Upper lobe of left lung (tissue), 6 donors: Measurements from ENCODE around the gene SYNJ2. TPM values are rescaled to one million over a fixed set of nuclear protein-coding genes. Genes with fewer than 3 reads are reported as not detected.

Source experiments
- ATAC-seq, 2 donors: fragments of 200-7000 bp; cut with Tn5 transposase; one replicate each; pipeline ENCODE4 v1.9.1; 2022; ENCODE audit warnings: mild to moderate bottlenecking in 2 of 2, moderate library complexity in 2 of 2; ENCODE audit not compliant: low FRiP score in 2 of 2
- DNase-seq, 2 donors: peaks; one replicate each; pipeline ENCODE4 v3.0.0-alpha.2; 2019 to 2020
- H3K27ac ChIP-seq, 4 donors: fragments of 200-600 bp; sonication (generic); one replicate each; pipeline ENCODE4 v1.5.1; 2016 to 2019
- H3K27me3 ChIP-seq, 4 donors: fragments of 200-600 bp; sonication (generic); one replicate each; pipeline ENCODE4 v1.5.1; 2017 to 2019
- H3K36me3 ChIP-seq, 4 donors: fragments of 200-600 bp; sonication (generic); one replicate each; pipeline ENCODE4 v1.5.1; 2016 to 2019
- H3K4me1 ChIP-seq, 4 donors: fragments of 200-600 bp; sonication (generic); one replicate each; pipeline ENCODE4 v1.5.1; 2018 to 2019
- H3K4me3 ChIP-seq, 4 donors: fragments of 200-600 bp; sonication (generic); one replicate each; pipeline ENCODE4 v1.5.1; 2017 to 2019; ENCODE audit warnings: mild to moderate bottlenecking in 2 of 4, moderate library complexity in 1 of 4
- H3K9me3 ChIP-seq, 4 donors: fragments of 200-600 bp; sonication (generic); one replicate each; pipeline ENCODE4 v1.5.1; 2018 to 2019
- CTCF ChIP-seq, 6 experiments: fragments of 450-650 bp in 4 of 6; fragments of 200-600 bp in 2 of 6; sonication (generic) in 2 of 6; IDR thresholded peaks; one replicate each; pipeline ENCODE4 v1.5.1; 2016 to 2019; ENCODE audit warnings: antibody characterized with exemption in 6 of 6
- EP300 ChIP-seq, 4 donors: sonication (generic); formaldehyde crosslinking; IDR thresholded peaks; one replicate each; pipeline ENCODE4 v1.5.1; 2017; ENCODE audit warnings: antibody characterized with exemption in 4 of 4, control low read depth in 2 of 4
- POLR2A ChIP-seq, 4 donors: fragments of 450-650 bp; IDR thresholded peaks; one replicate each; pipeline ENCODE4 v1.5.1; 2016 to 2017; ENCODE audit warnings: antibody characterized with exemption in 4 of 4, mild to moderate bottlenecking in 2 of 4
- POLR2AphosphoS5 ChIP-seq, 2 donors: sonication (generic); formaldehyde crosslinking; IDR thresholded peaks; one replicate each; pipeline ENCODE4 v1.5.1; 2017; ENCODE audit warnings: antibody characterized with exemption in 2 of 2
- WGBS, 2 donors: methylation state at CpG; one replicate each; pipeline ENCODE4 v1.1.5; 2017 to 2018; 5-methylcytosine and 5-hydroxymethylcytosine counted together
- total RNA-seq, 6 donors: library from RNA; depleted of rRNA in 4 of 6; stranded (reverse); fragments of >200 nt in 4 of 6; gene quantifications; one replicate each; pipeline versions ENCODE4 v1.1.0 to v1.2.1, GENCODE V29; 2016 to 2021
- donor health status: DM: no; HTN: no; CAD: no; lungs with moderate emphysema.
- donor health status: DM: no; HTN: yes; CAD: no; lungs with severe emphysema.

The SYNJ2 gene
- total RNA-seq, 6 donors from 2014 or later, result 3.0 to 7.7 (median 4.2) TPM

GRCh38 chr6:158121335-158121734 lies 139.7 kb downstream of the SYNJ2 start:
- H3K36me3 ChIP-seq, result peaks cover 0 to 36% (median 7%) of the 10 kb centered on the region in 4 donors
- no peak for TF ChIP-seq CTCF (IDR thresholded peaks at IDR 0.05)
- no peak for TF ChIP-seq POLR2AphosphoS5 (IDR thresholded peaks at IDR 0.05)
- TF ChIP-seq EP300 (IDR thresholded peaks at IDR 0.05), result no peak
- TF ChIP-seq POLR2A (IDR thresholded peaks at IDR 0.05), result no peak

GRCh38 chr6:158122048-158122447 lies 140.4 kb downstream of the SYNJ2 start:
- Histone ChIP-seq H3K4me3 (no peak overlapping the region), H3K9me3 (no peaks in the 10 kb centered on the region), H3K27me3 (no peaks in the 10 kb centered on the region), H3K4me1 (no peaks in the 10 kb centered on the region), H3K36me3 (peaks cover 0 to 39% (median 7%) of the 10 kb centered on the region in 4 donors), H3K27ac (no peak overlapping the region)
- no peak for TF ChIP-seq CTCF (IDR thresholded peaks at IDR 0.05)
- no peak for TF ChIP-seq EP300 (IDR thresholded peaks at IDR 0.05)
- WGBS, 2 donors, result 67 to 71% methylated on average over 2 of the region's 2 CpGs
- DNase-seq, result no peak
- ATAC-seq, result no peak

More at GRCh38 chr6:158121335-158121734, 139.7 kb downstream of the SYNJ2 start:
- no peak overlapping the region for H3K4me3 ChIP-seq
- DNase-seq, result no peak
- ATAC-seq, result no peak
- H3K4me1 ChIP-seq, result no peaks in the 10 kb centered on the region
- no peaks in the 10 kb centered on the region for H3K9me3 ChIP-seq
- no peak overlapping the region for H3K27ac ChIP-seq
- H3K27me3 ChIP-seq, result no peaks in the 10 kb centered on the region
- WGBS, 2 donors, result 79 to 82% methylated on average over 3 of the region's 3 CpGs

GRCh38 chr6:158124288-158124687 lies 142.6 kb downstream of the SYNJ2 start:
- Histone ChIP-seq H3K36me3 (peaks cover 0 to 28% (median 3%) of the 10 kb centered on the region in 4 donors), H3K27ac (no peak overlapping the region), H3K4me3 (no peak overlapping the region), H3K4me1 (no peaks in the 10 kb centered on the region), H3K27me3 (no peaks in the 10 kb centered on the region), H3K9me3 (no peaks in the 10 kb centered on the region)
- TF ChIP-seq EP300 (IDR thresholded peaks at IDR 0.05), result no peak
- TF ChIP-seq POLR2A (IDR thresholded peaks at IDR 0.05), result no peak
- no peak for TF ChIP-seq CTCF (IDR thresholded peaks at IDR 0.05)
- DNase-seq, result no peak
- WGBS, 2 donors, result 95 to 96% methylated on average over 1 of the region's 1 CpG
- no peak for ATAC-seq

- peaks cover 0 to 24% (median 3%) of the 10 kb centered on the region in 4 donors for H3K36me3 ChIP-seq
- DNase-seq (no peak), ATAC-seq (no peak)
- TF ChIP-seq POLR2A (IDR thresholded peaks at IDR 0.05) (no peak), POLR2AphosphoS5 (IDR thresholded peaks at IDR 0.05) (no peak), EP300 (IDR thresholded peaks at IDR 0.05) (no peak), CTCF (IDR thresholded peaks at IDR 0.05) (no peak)
- H3K4me3 ChIP-seq, result no peak overlapping the region
- H3K4me1 ChIP-seq, result no peaks in the 10 kb centered on the region
- WGBS, 2 donors, result 98 to 99% methylated on average over 2 of the region's 2 CpGs
- H3K27me3 ChIP-seq, result no peaks in the 10 kb centered on the region
- H3K9me3 ChIP-seq, result no peaks in the 10 kb centered on the region
- no peak overlapping the region for H3K27ac ChIP-seq
Observed at GRCh38 chr6:158125271-158125670, 143.6 kb downstream of the SYNJ2 start.

- Histone ChIP-seq H3K36me3 (peaks cover 0 to 3% (median 0%) of the 10 kb centered on the region in 4 donors), H3K9me3 (no peaks in the 10 kb centered on the region), H3K4me3 (no peak overlapping the region), H3K27ac (no peak overlapping the region), H3K27me3 (no peaks in the 10 kb centered on the region), H3K4me1 (no peaks in the 10 kb centered on the region)
- DNase-seq, result no peak
- no peak for TF ChIP-seq POLR2A (IDR thresholded peaks at IDR 0.05)
- TF ChIP-seq EP300 (IDR thresholded peaks at IDR 0.05), result no peak
- TF ChIP-seq POLR2AphosphoS5 (IDR thresholded peaks at IDR 0.05), result no peak
- TF ChIP-seq CTCF (IDR thresholded peaks at IDR 0.05), result no peak
- 50 to 58% methylated on average over 1 of the region's 1 CpG for WGBS, 2 donors
- ATAC-seq, result no peak
Observed at GRCh38 chr6:158131926-158132325, 150.3 kb downstream of the SYNJ2 start.
